ENCODE data around the gene OCIAD1.
"Not testable (repeated sequence)": the region's sequence is repeated elsewhere in the genome, so short reads cannot be mapped to it uniquely, and the experiment has no call there.

The OCIAD1 gene

GRCh38 chr4:48889750-48890149 lies 58.9 kb downstream of the OCIAD1 start:
- DNase-seq = not testable (repeated sequence)

- no peak for DNase-seq
Measured at GRCh38 chr4:48891028-48891619, 60.2 kb downstream of the OCIAD1 start.

DNA sequence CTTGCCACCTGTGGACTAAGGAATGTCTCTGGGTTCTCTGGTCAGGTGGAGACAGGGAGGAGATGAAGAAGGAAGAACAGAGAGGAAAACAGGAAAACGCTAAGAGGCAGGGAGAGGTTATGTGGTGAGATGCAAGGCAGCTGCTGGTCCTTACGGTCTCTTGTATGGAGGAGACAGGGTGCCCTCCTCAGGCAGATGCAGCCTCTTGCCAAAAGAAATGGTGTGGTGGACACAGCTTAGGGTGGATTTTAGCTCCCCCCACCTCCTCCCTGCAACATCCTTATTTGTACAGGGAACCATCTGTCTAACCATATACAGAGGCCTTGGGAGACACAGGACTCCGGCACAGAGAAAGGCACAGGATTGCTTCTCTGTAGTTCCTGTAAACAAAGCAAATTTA lies 66.0 kb downstream of the OCIAD1 start:
- DNase-seq = peak in 7 of 56 donors; percentile 4 to 30 (median 11)

GRCh38 chr4:48898733-48899431 lies 68.0 kb downstream of the OCIAD1 start:
- DNase-seq = no peak

DNA sequence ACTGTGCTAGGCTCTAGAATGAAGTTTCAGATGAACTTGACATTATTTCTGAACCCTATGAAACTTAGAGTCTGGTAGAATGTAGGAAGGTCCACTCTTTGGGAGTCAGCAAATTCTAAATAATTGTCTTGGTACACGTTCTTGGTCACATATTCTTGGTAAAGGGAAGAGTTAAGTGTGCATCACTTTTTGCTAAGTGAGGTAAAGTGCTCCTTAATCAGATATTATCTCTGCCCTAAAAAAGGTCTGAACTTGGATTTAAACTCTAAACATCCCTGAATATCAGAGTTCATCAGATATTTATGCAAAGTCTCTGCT lies 68.5 kb downstream of the OCIAD1 start:
- DNase-seq = no peak

DNA sequence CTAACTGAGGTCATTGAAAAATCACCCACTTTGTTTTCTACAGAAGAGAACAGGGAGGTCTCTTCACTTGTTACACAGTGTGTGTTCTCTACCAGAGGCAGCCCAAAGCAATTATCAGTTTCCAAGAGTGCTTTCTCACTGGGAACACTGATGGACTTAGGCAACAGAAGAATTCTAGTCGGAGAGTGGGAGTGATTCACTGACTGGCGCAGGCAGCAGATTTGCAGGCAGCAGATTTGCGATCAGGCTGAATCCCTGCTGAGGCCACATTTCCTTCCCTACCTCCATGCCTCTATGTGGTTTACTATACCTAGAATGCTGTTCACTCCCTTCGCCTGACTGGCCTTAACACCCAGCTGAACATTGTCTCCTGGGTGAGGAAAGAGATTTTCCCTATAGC lies 69.1 kb downstream of the OCIAD1 start:
- peak in 13 of 56 donors; percentile 3 to 37 (median 13) for DNase-seq

- no peak for DNase-seq
Measured at GRCh38 chr4:48901196-48901595, 70.3 kb downstream of the OCIAD1 start.

- DNase-seq = no peak
Measured at GRCh38 chr4:48902266-48902665, 71.4 kb downstream of the OCIAD1 start.

GRCh38 chr4:48904101-48904500 lies 73.2 kb downstream of the OCIAD1 start:
- DNase-seq = no peak

DNA sequence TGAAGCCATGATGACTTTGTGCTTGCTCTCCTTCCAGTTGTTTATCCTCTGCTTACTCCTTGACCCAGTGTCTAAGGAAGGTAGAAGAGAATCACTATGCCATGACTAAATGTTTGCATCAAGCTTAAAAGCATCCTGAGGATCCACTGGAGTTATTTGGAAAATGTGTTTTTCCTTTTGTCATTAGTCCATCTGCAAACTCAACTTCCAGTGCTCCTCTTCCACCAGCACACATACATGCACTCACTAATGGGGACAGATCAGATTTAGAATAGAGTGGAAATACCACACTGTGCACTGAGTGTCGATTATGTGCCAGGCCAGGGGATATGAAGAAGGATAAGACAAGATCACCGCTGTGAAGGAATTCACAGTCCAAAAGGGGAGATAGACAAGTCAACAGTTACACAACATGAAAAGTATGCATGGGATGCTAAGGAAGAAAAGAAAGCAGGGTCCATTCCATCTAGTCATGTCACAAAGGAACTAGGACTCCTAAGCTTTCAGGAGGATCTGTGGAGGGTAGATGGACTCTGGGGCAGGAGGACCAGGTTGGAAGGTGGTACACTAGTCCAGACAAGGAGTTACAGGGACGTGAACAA lies 73.8 kb downstream of the OCIAD1 start:
- no peak for DNase-seq

DNA sequence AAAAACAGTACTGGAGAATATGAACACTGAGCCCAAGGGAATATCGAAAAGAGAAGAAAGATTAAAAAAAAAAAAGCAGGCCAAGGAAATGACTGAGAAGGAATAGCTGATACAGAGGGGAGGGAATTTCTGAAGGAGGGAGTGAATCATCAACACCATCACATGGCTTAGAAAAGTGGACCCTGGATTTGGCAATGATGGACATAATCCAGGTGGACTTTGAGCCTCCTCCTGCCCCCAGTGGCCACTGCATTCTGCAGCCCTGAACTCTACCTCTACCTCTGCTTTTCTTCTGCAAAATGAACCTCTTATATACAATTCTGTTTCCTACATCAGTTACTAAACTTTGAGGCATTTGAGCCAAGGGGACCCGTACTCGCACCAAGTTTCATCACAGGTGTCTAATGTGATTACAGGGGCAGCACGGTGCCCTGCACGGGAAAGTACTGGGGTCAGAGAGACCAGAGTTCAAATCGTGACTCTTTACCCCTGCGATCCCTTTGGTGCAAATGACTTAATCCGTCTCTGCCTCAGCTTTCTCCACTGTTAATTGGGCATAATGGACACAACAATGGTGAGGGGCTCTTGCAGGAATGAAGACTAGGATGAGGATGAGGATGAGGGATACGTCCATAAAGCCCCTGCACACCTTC lies 74.6 kb downstream of the OCIAD1 start:
- DNase-seq = no peak

DNA sequence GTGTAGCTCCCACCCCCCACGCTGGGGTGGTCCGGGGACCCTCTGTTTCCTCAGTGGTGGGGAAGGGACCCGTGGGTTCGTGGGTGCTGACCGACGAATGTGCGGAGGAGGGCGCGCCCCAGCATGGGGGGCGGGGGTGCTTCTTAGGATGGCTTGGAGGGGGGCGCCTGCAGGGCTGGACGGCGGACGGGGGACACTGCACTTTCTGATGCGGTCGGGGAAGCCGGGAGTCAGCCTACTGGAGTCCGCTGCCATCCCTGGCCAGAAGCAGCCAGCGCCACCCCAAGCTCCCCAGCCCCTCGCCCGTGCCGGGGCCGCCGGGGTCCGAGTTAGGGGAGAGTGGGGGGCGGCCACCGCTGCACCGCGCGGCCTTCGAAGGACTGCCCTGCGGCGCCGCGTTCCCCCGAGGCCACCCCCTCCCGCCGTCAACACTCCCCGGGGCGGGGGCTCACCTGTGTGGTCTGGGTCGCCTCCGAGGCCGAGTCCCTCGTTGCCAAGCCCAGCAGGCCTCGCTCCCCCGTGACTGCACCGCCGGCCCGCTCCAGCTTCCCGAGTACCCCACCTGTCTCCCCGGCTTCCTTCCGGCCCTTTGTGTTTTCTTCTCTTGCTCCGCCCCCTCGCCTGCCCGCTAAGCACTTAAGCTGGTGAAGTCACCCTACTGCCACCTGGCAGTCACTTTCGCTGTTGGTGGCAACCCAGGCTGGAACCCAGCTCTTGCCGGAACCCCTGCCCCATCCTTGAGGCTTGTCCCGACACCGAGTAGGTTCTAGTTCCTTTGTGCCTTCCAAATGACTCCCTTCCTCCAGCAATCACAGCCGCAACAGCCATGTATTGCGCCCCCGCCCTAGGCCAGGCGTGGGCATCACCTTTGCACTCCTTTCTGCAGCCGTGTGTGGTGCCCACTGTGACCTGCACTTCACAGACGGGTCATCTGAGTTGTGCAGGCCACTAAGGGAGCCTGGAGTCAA lies 75.6 kb downstream of the OCIAD1 start, which contains the start of gene OCIAD2:
TSS of gene OCIAD2 (minus strand) at position 569 of the 968 bp plus-strand sequence. CDS start 2,225 bp downstream, outside the sequence.
- peak in 14 of 56 donors; percentile 4 to 57 (median 18) for DNase-seq

- no peak for DNase-seq
Measured at GRCh38 chr4:48907706-48908477, 77.0 kb downstream of the OCIAD1 start.

DNA sequence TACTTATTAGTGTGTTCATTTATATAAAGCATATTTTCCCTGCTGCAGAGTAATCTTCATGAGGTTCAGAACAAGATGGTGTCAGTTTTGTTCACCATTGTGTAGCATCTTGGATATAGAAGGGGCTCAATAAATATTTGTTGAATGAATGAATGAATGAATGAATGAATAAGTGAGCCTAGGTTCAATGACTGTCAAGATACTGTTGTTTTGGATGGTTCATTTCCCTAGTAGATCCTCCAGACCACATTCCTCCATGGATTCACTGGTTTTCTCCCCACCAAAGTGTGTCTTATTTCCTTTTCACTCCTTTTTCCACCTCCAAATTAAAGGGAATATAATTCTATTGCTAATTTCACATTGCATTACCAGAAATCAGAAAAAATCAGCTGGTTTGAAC lies 77.8 kb downstream of the OCIAD1 start:
- DNase-seq = no peak

DNA sequence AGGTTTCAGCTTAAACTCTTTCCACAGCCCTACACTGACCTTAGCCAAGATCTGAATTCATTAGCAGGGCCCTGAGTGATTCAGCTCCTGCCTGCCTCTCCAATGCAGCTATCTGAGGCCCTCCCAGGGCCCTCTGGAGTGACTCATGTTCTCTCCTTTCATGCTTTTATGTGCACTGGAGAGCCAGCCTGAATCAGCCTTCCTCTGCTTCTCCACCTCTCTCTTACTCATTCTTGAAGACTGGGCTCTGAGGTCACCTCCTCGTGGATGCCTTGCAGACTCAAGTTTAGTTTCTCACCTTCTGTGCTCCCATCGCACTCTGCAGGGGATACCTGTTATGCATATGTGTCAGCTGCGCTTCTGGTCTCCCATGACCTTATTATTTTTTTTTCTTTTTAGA lies 78.8 kb downstream of the OCIAD1 start:
- DNase-seq = no peak

DNA sequence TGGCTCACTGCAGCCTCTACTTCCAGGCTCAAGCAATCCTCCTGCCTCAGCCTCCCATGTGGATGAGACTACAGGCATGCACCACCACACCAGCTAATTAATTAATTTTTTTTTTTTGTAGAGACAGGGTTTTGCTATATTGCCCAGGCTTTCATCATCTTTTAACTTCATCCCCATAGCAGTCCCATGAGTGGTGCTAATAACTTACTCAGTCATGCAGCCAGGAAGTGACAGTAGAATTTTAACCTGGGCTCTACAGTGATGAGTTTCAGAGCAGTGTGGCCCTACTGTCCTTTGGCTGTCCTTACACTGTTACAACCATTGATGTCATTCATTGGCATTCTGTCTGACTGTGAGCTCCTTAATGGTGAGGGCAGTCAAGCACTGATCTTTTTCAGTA lies 79.6 kb downstream of the OCIAD1 start:
- no peak for DNase-seq

Measured in amygdala (tissue), 56 donors.